ENCODE data around the gene HOXA3. TPM values are rescaled to one million over a fixed set of nuclear protein-coding genes. Genes with fewer than 3 reads are reported as not detected.

Gene HOXA3
- total and polyA plus RNA-seq, 4 donors = 1.9 to 10.7 (median 6.3) TPM

GRCh38 chr7:27177795-27178320 is 25.5 kb upstream of the HOXA3 start:
- no peak for TF ChIP-seq CTCF (IDR thresholded peaks at IDR 0.05; ENCODE audit: control extremely low read depth, extremely low read depth)
- H3K36me3 ChIP-seq (ENCODE audit: control insufficient read depth in 4 of 4, insufficient read depth in 4 of 4, low read length in 4 of 4) = no peaks in the 10 kb centered on the region
- peaks cover 0 to 21% (median 8%) of the 10 kb centered on the region in 5 donors for H3K4me1 ChIP-seq (ENCODE audit: control insufficient read depth in 5 of 5, insufficient read depth in 5 of 5, low read length in 5 of 5)
- ATAC-seq (ENCODE audit: insufficient read depth, low FRiP score) = no peak
- H3K9me3 ChIP-seq (ENCODE audit: control insufficient read depth in 4 of 4, insufficient read depth in 3 of 4, low read length in 3 of 4) = peaks cover 0 to 13% (median 0%) of the 10 kb centered on the region in 4 donors
- WGBS, 2 donors = 88% methylated on average over 5 of the region's 5 CpGs
- no peak overlapping the region for H3K4me3 ChIP-seq
- peaks cover 23 to 91% (median 75%) of the 10 kb centered on the region in 3 donors for H3K27me3 ChIP-seq (ENCODE audit: control insufficient read depth in 3 of 3, insufficient read depth in 3 of 3, low read length in 2 of 3)
- H3K9ac ChIP-seq (ENCODE audit: insufficient read depth in 1 of 2, low read length in 2 of 2) = no peak overlapping the region
- no peak for DNase-seq
- no peak overlapping the region for H3K27ac ChIP-seq (ENCODE audit: low read depth in 1 of 2, low read length in 1 of 2)

GRCh38 chr7:27176962-27177794 is 24.8 kb upstream of the HOXA3 start:
- 86 to 91% methylated on average over 22 of the region's 22 CpGs for WGBS, 2 donors
- Histone ChIP-seq H3K4me1 (ENCODE audit: control insufficient read depth in 5 of 5, insufficient read depth in 5 of 5, low read length in 5 of 5) (peaks cover 0 to 23% (median 8%) of the 10 kb centered on the region in 5 donors), H3K9ac (ENCODE audit: insufficient read depth in 1 of 2, low read length in 2 of 2) (no peak overlapping the region), H3K4me3 (no peak overlapping the region), H3K9me3 (ENCODE audit: control insufficient read depth in 4 of 4, insufficient read depth in 3 of 4, low read length in 3 of 4) (peaks cover 0 to 13% (median 0%) of the 10 kb centered on the region in 4 donors), H3K36me3 (ENCODE audit: control insufficient read depth in 4 of 4, insufficient read depth in 4 of 4, low read length in 4 of 4) (no peaks in the 10 kb centered on the region), H3K27me3 (ENCODE audit: control insufficient read depth in 3 of 3, insufficient read depth in 3 of 3, low read length in 2 of 3) (peaks cover 23 to 91% (median 75%) of the 10 kb centered on the region in 3 donors), H3K27ac (ENCODE audit: low read depth in 1 of 2, low read length in 1 of 2) (no peak overlapping the region)
- TF ChIP-seq CTCF (IDR thresholded peaks at IDR 0.05; ENCODE audit: control extremely low read depth, extremely low read depth) = no peak
- DNase-seq (peak in 1 of 3 donors; percentile 9), ATAC-seq (ENCODE audit: insufficient read depth, low FRiP score) (no peak)

- WGBS, 2 donors = 75 to 77% methylated on average over 3 of the region's 3 CpGs
- Histone ChIP-seq H3K27ac (ENCODE audit: low read depth in 1 of 2, low read length in 1 of 2) (no peak overlapping the region), H3K9ac (ENCODE audit: insufficient read depth in 1 of 2, low read length in 2 of 2) (no peak overlapping the region), H3K4me3 (no peak overlapping the region), H3K9me3 (ENCODE audit: control insufficient read depth in 4 of 4, insufficient read depth in 3 of 4, low read length in 3 of 4) (peaks cover 0 to 17% (median 0%) of the 10 kb centered on the region in 4 donors), H3K27me3 (ENCODE audit: control insufficient read depth in 3 of 3, insufficient read depth in 3 of 3, low read length in 2 of 3) (peaks cover 23 to 91% (median 76%) of the 10 kb centered on the region in 3 donors), H3K36me3 (ENCODE audit: control insufficient read depth in 4 of 4, insufficient read depth in 4 of 4, low read length in 4 of 4) (no peaks in the 10 kb centered on the region), H3K4me1 (ENCODE audit: control insufficient read depth in 5 of 5, insufficient read depth in 5 of 5, low read length in 5 of 5) (peaks cover 0 to 25% (median 8%) of the 10 kb centered on the region in 5 donors)
- DNase-seq (no peak), ATAC-seq (ENCODE audit: insufficient read depth, low FRiP score) (no peak)
- no peak for TF ChIP-seq CTCF (IDR thresholded peaks at IDR 0.05; ENCODE audit: control extremely low read depth, extremely low read depth)
Observed at GRCh38 chr7:27176524-27176845, 24.1 kb upstream of the HOXA3 start.

Measured in lung (tissue), 12 donors.